Measurements from ENCODE around the gene LIFR. TPM values are rescaled to one million over a fixed set of nuclear protein-coding genes. Genes with fewer than 3 reads are reported as not detected.

Gene LIFR
- total RNA-seq, 1 experiment from 2014 or later = 10.6 TPM

DNA sequence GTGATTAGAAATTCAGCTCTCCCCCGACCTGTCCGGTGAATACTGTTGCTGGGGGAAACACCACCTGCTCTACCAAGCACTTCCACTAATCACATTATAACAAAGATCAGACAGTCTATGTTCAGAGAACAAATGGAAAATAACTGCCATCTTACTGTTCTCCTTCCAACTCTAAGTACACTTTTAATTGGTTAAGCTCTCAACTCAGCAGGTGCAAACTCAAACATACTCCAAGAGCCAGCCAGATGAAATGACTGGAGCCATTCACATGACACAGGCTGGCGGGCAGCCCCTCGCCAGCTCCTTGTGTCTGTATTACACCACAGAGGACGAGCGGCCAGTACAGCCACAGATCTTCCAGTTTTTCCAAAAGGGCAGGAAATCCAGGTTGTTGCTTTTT lies 16.1 kb downstream of the LIFR start:
- Histone ChIP-seq H3K79me2 (ENCODE audit: insufficient read depth, low read length) (no peaks in the 10 kb centered on the region), H2AFZ (ENCODE audit: low read depth, low read length, poor library complexity, severe bottlenecking) (no peak overlapping the region), H3K27me3 (ENCODE audit: insufficient read depth, low read length) (no peaks in the 10 kb centered on the region), H3K9ac (ENCODE audit: low read length) (no peak overlapping the region), H3K4me2 (ENCODE audit: low read length) (no peak overlapping the region), H3K4me3 (replicated peaks in 1 of 2; ENCODE audit: low read depth in 1 of 2, low read length in 2 of 2) (no peak overlapping the region), H3K9me2 (ENCODE audit: insufficient read depth) (no peaks in the 10 kb centered on the region), H4K20me1 (ENCODE audit: insufficient read depth) (no peaks in the 10 kb centered on the region), H3K36me3 (ENCODE audit: control insufficient read depth in 1 of 2, insufficient read depth in 2 of 2, low read length in 2 of 2) (no peaks in the 10 kb centered on the region), H3K9me3 (ENCODE audit: control insufficient read depth in 1 of 2, insufficient read depth in 1 of 2, low read depth in 1 of 2, low read length in 2 of 2) (no peaks in the 10 kb centered on the region), H3K27ac (ENCODE audit: low read depth, low read length) (no peak overlapping the region), H3K4me1 (ENCODE audit: control insufficient read depth in 1 of 2, insufficient read depth in 2 of 2, low read length in 2 of 2) (no peaks in the 10 kb centered on the region)
- RAD21 ChIA-PET (ENCODE audit: low non-redundant PET in 1 of 2, low total read pairs in 2 of 2, uncharacterized antibody in 2 of 2, unreplicated experiment in 2 of 2) = no interaction called here
- POLR2A ChIA-PET = no interaction called here
- DNase-seq (ENCODE audit: low read depth, low spot score) = no peak
- CTCF ChIA-PET = interaction anchor here (0.8 to 1.9 kb wide), 2 partner anchors 10 to 99 kb away, joined by 3 to 4 read pairs; no protein-coding TSS in a partner anchor
- BruUV-seq (replicated peaks) = no TSS peak
- no peak for ATAC-seq
- intact Hi-C loops (cut with micrococcal nuclease) = no loop called here
- TF ChIP-seq, protein P1, sequence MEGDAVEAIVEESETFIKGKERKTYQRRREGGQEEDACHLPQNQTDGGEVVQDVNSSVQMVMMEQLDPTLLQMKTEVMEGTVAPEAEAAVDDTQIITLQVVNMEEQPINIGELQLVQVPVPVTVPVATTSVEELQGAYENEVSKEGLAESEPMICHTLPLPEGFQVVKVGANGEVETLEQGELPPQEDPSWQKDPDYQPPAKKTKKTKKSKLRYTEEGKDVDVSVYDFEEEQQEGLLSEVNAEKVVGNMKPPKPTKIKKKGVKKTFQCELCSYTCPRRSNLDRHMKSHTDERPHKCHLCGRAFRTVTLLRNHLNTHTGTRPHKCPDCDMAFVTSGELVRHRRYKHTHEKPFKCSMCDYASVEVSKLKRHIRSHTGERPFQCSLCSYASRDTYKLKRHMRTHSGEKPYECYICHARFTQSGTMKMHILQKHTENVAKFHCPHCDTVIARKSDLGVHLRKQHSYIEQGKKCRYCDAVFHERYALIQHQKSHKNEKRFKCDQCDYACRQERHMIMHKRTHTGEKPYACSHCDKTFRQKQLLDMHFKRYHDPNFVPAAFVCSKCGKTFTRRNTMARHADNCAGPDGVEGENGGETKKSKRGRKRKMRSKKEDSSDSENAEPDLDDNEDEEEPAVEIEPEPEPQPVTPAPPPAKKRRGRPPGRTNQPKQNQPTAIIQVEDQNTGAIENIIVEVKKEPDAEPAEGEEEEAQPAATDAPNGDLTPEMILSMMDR (IDR thresholded peaks at IDR 0.05 in 2 of 3, conservative IDR thresholded peaks at IDR 0.05 in 1 of 3; ENCODE audit: borderline replicate concordance in 1 of 3, insufficient read depth in 1 of 3, low read depth in 2 of 3, low read length in 2 of 3) = no peak
- TF ChIP-seq ZNF274 (IDR thresholded peaks at IDR 0.05; ENCODE audit: low read depth, low read length) (no peak), POLR2A (IDR thresholded peaks at IDR 0.05; ENCODE audit: borderline replicate concordance, extremely low read depth, insufficient read depth, insufficient read length) (no peak), EZH2 (IDR thresholded peaks at IDR 0.05) (no peak), CEBPB (IDR thresholded peaks at IDR 0.05; ENCODE audit: low read depth) (no peak), EZH2phosphoT487 (IDR thresholded peaks at IDR 0.05; ENCODE audit: borderline replicate concordance) (no peak), SIN3A (IDR thresholded peaks at IDR 0.05; ENCODE audit: low read depth) (no peak), ZFX (IDR thresholded peaks at IDR 0.05) (no peak), RAD21 (IDR thresholded peaks at IDR 0.05; ENCODE audit: low read depth) (no peak), EGR1 (IDR thresholded peaks at IDR 0.05; ENCODE audit: low read depth) (no peak)
- TF ChIP-seq, protein P2, sequence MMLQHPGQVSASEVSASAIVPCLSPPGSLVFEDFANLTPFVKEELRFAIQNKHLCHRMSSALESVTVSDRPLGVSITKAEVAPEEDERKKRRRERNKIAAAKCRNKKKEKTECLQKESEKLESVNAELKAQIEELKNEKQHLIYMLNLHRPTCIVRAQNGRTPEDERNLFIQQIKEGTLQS (IDR thresholded peaks at IDR 0.05) = no peak
- TF ChIP-seq, protein P3, sequence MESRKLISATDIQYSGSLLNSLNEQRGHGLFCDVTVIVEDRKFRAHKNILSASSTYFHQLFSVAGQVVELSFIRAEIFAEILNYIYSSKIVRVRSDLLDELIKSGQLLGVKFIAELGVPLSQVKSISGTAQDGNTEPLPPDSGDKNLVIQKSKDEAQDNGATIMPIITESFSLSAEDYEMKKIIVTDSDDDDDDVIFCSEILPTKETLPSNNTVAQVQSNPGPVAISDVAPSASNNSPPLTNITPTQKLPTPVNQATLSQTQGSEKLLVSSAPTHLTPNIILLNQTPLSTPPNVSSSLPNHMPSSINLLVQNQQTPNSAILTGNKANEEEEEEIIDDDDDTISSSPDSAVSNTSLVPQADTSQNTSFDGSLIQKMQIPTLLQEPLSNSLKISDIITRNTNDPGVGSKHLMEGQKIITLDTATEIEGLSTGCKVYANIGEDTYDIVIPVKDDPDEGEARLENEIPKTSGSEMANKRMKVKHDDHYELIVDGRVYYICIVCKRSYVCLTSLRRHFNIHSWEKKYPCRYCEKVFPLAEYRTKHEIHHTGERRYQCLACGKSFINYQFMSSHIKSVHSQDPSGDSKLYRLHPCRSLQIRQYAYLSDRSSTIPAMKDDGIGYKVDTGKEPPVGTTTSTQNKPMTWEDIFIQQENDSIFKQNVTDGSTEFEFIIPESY (IDR thresholded peaks at IDR 0.05; ENCODE audit: extremely low read depth, insufficient replicate concordance, low read length) = no peak

Measured in HCT116 (cell line).